T-helper 1 cell treated with Interleukin-12 subunit alpha and Interleukin-12 subunit beta and Interleukin-4 antibody, amounts not matched to agents 30 ng/mL and 1 ng/mL, for 36 hours (primary cell): ENCODE results near the gene WLS. TPM values are rescaled to one million over a fixed set of nuclear protein-coding genes. Genes with fewer than 3 reads are reported as not detected.
"Not testable (repeated sequence)": the region's sequence is repeated elsewhere in the genome, so short reads cannot be mapped to it uniquely, and the experiment has no call there.

ENCODE experiments used
- intact Hi-C: fragments of 100-400 bp; cut with micrococcal nuclease; formaldehyde crosslinking; loops from one replicate; pipeline ENCODE4 v1.15.1; 2024
- total RNA-seq: library from RNA; stranded (reverse); gene quantifications from 2 replicates; pipeline ENCODE4 v1.2.3, GENCODE V29; 2022

WLS gene
- total RNA-seq, 1 donor from 2014 or later = not detected

DNA sequence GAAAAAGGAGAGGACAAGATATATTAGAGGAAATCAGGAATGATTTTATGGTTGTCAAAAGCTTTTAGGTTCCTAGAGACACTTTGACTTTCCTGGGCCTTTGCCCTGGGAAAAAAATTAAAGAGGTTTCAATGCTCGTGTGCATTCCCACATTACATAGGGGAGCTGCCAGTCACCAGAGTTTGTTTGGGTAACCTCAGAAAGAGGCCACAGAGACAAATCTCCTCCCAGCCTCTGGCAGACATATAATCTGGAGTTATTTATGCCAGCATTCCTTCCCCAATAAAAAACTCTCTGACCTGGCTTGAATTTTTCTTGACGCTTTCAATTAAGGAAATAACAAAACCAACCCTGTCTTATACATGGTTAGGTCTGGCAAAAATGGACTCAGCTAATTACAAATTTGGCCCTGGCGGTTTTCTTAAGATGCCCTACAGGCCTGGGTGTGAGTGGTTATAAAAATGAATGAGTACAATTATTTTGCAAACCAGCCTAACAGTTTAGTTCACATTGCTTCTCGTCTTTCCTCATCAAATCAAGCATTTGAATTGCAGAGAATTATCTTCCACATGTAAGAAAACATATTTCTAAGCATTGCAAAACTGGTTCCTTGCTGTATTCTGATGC, 63.7 kb downstream of the WLS start:
- intact Hi-C loops = no loop called here

DNA sequence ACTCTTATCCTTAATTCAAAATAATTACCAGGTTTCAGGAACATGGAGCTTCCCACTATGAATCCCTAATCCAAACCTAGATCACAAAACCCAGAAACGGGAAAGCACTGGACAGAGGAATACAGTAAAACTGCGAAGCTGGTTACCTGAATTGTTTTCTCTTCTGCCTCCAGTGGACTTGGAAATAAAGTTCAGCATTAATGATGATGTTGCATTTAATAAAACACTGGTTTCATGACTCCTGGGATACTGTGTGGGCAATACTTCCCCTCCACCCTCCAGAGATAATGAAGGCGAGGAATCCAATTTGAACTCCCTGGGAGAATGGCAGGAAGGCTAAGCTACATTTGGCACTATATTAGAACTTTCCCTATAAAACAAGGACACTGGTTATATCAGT, 65.1 kb downstream of the WLS start:
- intact Hi-C loops = no loop called here

DNA sequence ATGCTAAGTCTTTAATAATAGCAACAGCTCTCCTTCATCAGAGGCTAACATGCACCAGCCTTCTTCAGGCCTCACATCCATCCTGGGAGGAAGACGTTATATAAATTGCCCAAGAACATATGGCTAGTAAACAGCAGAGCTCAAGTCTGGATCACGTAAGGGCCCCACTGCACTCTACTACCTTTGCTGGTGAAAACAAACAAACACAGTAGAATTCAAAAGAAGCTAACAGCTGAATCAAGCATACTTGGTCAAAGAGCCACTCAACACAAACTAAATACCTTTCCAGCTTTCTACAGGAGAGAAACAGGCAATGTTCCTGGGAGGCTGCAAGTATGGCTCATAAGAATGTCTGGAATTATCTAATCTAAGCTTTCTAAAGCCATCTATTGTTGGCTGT, 66.0 kb downstream of the WLS start:
- intact Hi-C loops = no loop called here

- intact Hi-C loops = no loop called here
Measured at GRCh38 chr1:68165665-68166064, 66.7 kb downstream of the WLS start.

GRCh38 chr1:68164918-68165317, 67.4 kb downstream of the WLS start:
- intact Hi-C loops = no loop called here

GRCh38 chr1:68163220-68163619, 69.1 kb downstream of the WLS start:
- intact Hi-C loops = no loop called here

DNA sequence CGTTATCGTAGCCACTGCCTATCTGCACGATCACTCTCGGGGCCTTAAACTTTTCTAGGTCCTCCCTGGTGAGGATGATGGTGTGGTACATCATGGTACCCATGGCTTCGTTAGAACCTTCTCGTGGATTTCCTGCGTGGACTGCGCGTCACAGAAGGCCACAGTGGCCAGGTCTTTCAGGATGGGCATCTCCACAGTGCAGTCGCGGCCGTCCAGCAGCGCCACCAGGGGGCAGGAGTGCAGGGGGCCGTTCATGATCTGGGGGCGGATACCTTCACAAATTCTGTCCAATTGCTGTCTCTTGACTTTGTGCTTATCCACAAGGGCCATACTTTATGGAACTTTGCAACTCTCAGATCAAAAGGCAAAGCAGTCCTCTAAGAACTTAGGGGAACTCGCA, 69.6 kb downstream of the WLS start:
- intact Hi-C loops = no loop called here

DNA sequence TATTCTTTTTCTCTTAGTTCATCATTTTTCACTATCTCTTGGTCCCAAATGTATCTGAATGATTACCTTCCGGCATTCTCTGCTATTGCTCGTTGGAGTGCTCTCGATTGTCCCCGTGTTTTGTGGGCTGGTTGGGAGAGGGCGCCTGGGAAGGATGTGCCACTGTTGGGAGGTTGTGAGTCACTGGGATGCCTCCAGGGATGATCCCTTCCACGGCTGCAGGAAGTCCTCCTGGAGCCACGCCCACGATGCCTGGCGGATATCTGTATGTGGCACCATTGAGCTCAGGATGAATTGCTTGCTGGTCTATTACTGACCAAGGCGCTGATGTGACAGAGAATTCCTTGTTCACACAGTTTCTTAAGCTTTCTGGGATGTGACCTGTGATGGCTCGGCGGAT, 70.7 kb downstream of the WLS start:
- intact Hi-C loops = not testable (repeated sequence)

- intact Hi-C loops = not testable (repeated sequence)
Measured at GRCh38 chr1:68160935-68161334, 71.4 kb downstream of the WLS start.

GRCh38 chr1:68160021-68160420, 72.3 kb downstream of the WLS start:
- intact Hi-C loops = no loop called here

DNA sequence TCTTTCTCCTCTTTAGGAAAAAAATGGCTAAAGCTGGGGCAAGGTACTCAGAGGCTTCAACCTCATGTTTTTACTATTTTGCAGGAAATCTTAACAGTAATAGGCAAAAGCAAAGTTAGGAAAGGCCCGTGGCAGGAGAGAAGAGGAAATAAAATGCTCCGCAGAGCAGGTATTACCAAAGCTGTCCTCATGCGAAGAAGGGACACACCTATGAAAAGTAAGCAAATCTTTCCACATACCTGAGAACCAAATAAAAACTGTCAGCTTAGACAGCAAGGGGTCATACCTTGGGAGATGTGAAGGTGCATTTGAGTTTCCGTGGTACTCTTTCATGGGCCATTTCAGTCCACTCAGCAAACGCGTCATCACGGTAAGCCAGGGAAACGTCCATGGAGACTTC, 73.5 kb downstream of the WLS start:
- intact Hi-C loops = no loop called here

DNA sequence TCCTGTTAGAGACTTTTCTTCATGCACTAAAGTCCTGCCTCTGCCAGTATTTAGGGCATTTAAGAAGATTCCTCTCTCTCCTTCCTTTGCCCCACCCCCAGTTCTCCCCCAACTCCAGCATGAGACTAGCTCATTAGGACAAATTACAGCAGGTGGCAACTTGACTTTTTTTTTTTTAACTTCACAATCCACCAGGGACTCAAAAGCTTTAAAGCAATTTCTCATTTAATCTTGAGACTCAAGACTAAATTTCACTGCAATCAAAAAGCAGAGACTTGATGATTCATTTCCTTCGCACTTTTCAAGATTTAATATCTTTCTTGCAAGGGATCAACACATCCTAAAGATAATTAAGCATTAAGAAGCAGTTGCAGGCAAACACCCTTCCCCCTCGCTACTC, 74.9 kb downstream of the WLS start:
- intact Hi-C loops = no loop called here

DNA sequence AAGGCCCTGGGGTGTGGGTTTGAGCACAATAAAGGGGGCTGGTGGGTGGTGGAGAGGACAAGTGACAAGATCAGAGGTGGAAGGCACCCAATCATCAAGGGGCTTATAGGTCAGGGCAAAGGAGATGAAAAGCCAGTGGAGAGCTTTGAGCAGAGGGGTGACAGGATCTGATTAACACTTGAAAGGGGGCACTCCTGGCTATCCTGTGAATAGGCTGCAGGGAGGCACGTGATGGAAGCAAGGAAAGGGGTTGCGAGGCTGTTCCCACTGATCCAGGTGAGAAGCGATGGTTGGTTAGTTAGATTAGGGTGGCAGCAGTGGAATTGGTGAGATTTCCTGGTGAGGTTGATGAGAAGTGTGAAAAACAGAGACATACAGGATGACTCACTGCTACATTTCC, 80.6 kb downstream of the WLS start:
- intact Hi-C loops = no loop called here

DNA sequence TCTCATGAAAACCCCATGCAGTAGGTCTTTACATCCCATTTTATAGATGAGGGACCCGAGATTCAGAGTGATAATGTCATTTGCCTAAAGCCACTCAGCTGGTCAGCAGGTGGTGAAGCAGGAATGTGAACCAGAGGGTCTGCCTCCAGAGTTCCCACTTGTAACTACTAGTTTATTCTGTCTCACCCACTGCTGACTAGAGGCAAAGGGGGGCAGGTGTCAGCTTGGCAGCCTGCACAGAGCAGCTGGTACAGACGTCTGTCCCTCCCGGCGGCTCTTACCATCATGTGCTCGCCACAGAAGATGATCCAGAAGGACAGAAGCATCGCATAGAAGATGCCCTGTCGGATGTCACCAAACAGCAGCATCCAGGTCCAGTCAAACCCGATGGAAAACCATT, 82.4 kb downstream of the WLS start:
- intact Hi-C loops = no loop called here

DNA sequence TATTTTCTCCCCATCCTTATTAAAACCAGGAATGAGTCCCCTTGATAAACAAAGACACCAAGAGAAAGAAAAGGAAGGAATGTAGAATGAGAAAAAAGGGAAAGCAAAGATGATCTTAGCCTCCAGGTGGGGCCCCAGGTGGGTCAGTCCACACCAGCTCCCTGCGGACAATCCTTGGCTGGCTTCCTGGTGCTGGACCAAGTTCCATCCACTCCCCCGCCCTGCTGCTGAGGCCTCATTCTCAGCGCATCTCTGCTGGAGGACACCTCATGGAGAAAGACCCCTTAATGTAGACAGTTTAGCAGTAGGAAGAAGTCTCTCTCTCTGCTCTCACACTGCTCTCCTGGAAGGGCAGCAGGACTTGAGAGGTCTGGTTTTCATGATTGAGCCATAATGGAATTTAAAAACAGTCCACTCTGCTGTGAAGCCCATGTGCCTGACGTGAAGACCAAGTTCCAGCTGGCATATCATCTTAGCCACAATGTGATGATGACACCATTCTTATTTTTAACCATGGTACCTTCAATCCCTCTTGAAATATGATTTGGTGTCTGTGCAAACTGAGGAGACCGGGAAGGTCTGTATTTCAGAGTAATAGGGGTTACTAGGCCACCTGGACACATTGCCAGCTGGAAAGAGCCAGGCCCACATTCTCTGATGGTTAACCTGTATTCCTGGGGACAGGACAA, 83.1 kb downstream of the WLS start:
- intact Hi-C loops = no loop called here

DNA sequence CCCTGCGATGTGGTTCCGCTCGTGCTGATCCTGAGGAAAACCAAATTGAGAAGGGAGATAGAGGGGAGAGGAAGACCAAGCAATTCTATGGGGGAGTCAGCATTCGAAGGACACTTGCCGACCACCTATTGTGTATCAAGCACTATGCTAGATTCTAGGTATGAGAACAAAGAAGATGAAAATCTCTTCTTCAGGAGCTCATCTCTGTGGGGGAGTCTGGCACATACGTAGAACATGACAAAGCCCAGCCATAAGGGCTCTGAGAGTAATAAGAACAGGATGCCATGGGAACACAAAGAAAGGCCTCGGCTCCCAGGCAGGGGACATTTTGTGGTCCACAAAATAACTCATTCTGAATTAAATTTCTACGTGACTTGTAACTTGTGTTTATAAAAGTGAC, 83.7 kb downstream of the WLS start:
- intact Hi-C loops = no loop called here

- intact Hi-C loops = no loop called here
Measured at GRCh38 chr1:68147534-68148171, 84.7 kb downstream of the WLS start.

GRCh38 chr1:68145418-68146126, 86.8 kb downstream of the WLS start:
- intact Hi-C loops = no loop called here

DNA sequence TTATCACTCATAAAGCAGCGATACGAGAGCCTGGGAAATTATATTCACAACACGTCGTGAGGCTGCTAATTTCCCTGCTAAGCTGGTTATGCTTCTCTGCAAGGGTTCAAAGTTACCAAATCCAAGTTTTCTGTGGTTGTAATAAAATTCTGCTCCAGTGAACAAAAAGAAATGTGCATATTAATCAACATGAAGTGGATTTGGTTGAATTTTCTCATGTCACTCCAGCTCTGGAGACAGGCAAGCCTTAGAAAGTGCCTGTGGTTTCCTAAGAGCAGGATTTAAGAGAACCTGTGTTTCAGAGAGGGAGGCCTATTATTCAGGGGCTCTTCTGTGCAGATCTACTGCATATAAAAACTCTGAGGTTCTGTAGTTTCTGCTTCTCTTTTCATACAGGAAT, 87.5 kb downstream of the WLS start:
- intact Hi-C loops = no loop called here

DNA sequence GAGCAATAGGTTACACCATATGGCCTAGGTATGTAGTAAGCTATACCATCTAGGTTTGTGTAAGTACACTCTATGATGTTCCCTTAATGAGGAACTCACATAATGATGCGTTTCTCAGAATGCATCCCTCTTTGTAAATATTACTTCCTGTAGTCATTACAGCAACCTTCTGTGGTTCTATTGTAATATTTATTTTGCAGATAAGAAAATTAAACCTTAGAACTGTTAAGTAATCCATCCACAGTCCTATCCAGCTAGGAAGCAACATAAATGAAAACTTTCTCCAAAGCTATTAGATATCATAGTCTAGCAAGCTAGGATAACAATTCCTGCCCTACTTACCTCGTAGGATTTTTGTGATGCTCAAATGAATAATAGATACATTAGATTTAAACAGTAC, 88.7 kb downstream of the WLS start:
- intact Hi-C loops = no loop called here

GRCh38 chr1:68142461-68142860, 89.9 kb downstream of the WLS start:
- intact Hi-C loops = no loop called here

DNA sequence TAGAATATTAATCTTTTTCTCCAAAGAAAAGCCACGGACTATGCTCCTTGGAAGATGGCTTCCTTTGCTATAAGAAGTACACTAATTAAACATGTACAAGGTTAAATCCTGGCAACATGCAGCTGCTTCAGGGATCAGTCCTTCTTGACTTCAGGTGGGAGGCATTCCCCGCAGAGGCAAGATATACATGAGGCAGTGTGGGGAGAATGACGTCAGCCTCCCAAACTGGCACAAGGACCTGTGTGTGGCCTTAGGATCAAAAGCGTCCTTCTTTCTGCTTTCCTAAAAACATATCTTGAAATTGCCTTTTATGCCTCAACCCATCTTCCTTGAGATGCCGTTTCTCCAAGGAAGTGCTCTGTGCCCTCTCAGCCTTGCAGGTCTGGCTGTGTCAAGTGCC, 90.3 kb downstream of the WLS start:
- intact Hi-C loops = no loop called here
